GM12878 (cell line): ENCODE measurements around the gene KIRREL3. TPM values are rescaled to one million over a fixed set of nuclear protein-coding genes. Genes with fewer than 3 reads are reported as not detected.

ENCODE experiments used
- ATAC-seq: fragments of 200-7000 bp; cut with Tn5 transposase; 3 replicates; pipeline ENCODE4 v1.9.1; 2020; ENCODE audit warnings: mild to moderate bottlenecking, moderate library complexity
- BruUV-seq: library from RNA; stranded (reverse); fragments of 400-500 nt; replicated peaks from 2 replicates; lab custom pipeline; 2021; lab: Mats Ljungman, UMichigan
- CTCF ChIA-PET: fragments of 300-600 bp; sonication (Branson Sonifier 250); formaldehyde crosslinking; extraction: SDS; loops from one replicate; lab custom pipeline; 2021; ENCODE audit warnings: inconsistent platforms; lab: Yijun Ruan, JAX
- POLR2A ChIA-PET: fragments of 350-600 bp; formaldehyde crosslinking; extraction: SDS; loops from one replicate; lab custom pipeline; 2021; ENCODE audit warnings: inconsistent platforms; lab: Charles Lee
- RAD21 ChIA-PET: fragments of 300-600 bp; sonication (Branson Sonifier 250); formaldehyde crosslinking; loops from one replicate; lab custom pipeline; 2023; ENCODE audit warnings: antibody characterized with exemption; ENCODE audit not compliant: unreplicated experiment; lab: Charles Lee
- SMC1A ChIA-PET: fragments of 300-600 bp; sonication (Branson Sonifier 250); formaldehyde crosslinking; loops from one replicate; lab custom pipeline; 2023; ENCODE audit not compliant: unreplicated experiment, uncharacterized antibody; lab: Charles Lee
- DNase-seq: peaks from one replicate; pipeline ENCODE4 v3.0.0-alpha.2; 2011; ENCODE audit warnings: low read depth, low spot score
- FAIRE-seq: peaks from 3 replicates; lab custom pipeline; 2011; peaks lifted over from hg19 to GRCh38; lab: Jason Lieb, UNC
- H2AFZ ChIP-seq: 2 replicates; pipeline ENCODE4 v1.6.0; 2011; ENCODE audit warnings: low read depth, low read length, control low read depth; ENCODE audit not compliant: control insufficient read depth
- H3K27ac ChIP-seq: 2 replicates; pipeline ENCODE4 v1.5.1; 2011; ENCODE audit warnings: control low read depth; ENCODE audit not compliant: control insufficient read depth, insufficient read depth
- H3K27me3 ChIP-seq, 2 experiments: replicated peaks in 1 of 2; 2 replicates each; pipeline versions ENCODE4 v1.6.0 to v1.6.1; 2011; ENCODE audit warnings: low read length in 1 of 2; ENCODE audit not compliant: control insufficient read depth in 2 of 2, insufficient read depth in 2 of 2
- H3K36me3 ChIP-seq, 2 experiments: 2 replicates each; pipeline ENCODE4 v1.5.1; 2011; ENCODE audit warnings: low read length in 1 of 2; ENCODE audit not compliant: control insufficient read depth in 2 of 2, insufficient read depth in 2 of 2
- H3K4me1 ChIP-seq: 2 replicates; pipeline ENCODE4 v1.6.1; 2011; ENCODE audit warnings: mild to moderate bottlenecking, low read length, moderate library complexity, mixed read lengths; ENCODE audit not compliant: control insufficient read depth, insufficient read depth
- H3K4me2 ChIP-seq: 2 replicates; pipeline ENCODE4 v1.6.0; 2011; ENCODE audit warnings: control low read depth; ENCODE audit not compliant: control insufficient read depth, insufficient read depth
- H3K4me3 ChIP-seq: fragments of 200-600 bp; sonication (generic); 2 replicates; pipeline ENCODE4 v1.5.1; 2016
- H3K79me2 ChIP-seq: 2 replicates; pipeline ENCODE4 v1.6.0; 2011; ENCODE audit warnings: low read length; ENCODE audit not compliant: control insufficient read depth, insufficient read depth
- H3K9ac ChIP-seq: 2 replicates; pipeline ENCODE4 v1.8.0; 2011; ENCODE audit warnings: low read length, control low read depth, mixed read lengths; ENCODE audit not compliant: control insufficient read depth, insufficient read depth
- H3K9me3 ChIP-seq: replicated peaks from 3 replicates; pipeline ENCODE4 v1.5.1; 2011; ENCODE audit warnings: mild to moderate bottlenecking, low read length; ENCODE audit not compliant: control insufficient read depth, insufficient read depth
- H4K20me1 ChIP-seq: 2 replicates; pipeline ENCODE4 v1.6.0; 2011; ENCODE audit not compliant: control insufficient read depth, insufficient read depth
- ATF3 ChIP-seq: IDR thresholded peaks from 2 replicates; pipeline ENCODE4 v1.6.1; 2011; ENCODE audit warnings: low read depth, mild to moderate bottlenecking, low read length, moderate library complexity, borderline replicate concordance; ENCODE audit errors: extremely low read depth
- BRCA1 ChIP-seq: IDR thresholded peaks from 2 replicates; pipeline ENCODE4 v1.6.1; 2011; ENCODE audit warnings: low read depth, low read length, improper control_type of control experiment
- CBFB ChIP-seq: IDR thresholded peaks from 2 replicates; pipeline ENCODE4 v1.6.1; 2016; ENCODE audit warnings: antibody characterized with exemption, low read depth
- CHD2 ChIP-seq: IDR thresholded peaks from 2 replicates; pipeline ENCODE4 v1.6.1; 2011; ENCODE audit warnings: low read depth, low read length, improper control_type of control experiment, borderline replicate concordance
- CHD4 ChIP-seq: fragments of 200-600 bp; sonication (generic); IDR thresholded peaks from 2 replicates; pipeline ENCODE4 v1.6.1; 2016; ENCODE audit warnings: mild to moderate bottlenecking
- DPF2 ChIP-seq: fragments of 450-650 bp; IDR thresholded peaks from 2 replicates; pipeline ENCODE4 v1.6.1; 2017; ENCODE audit warnings: mild to moderate bottlenecking
- ELK1 ChIP-seq: IDR thresholded peaks from 2 replicates; pipeline ENCODE4 v1.6.1; 2012; ENCODE audit warnings: low read depth, low read length, improper control_type of control experiment
- FOXM1 ChIP-seq: IDR thresholded peaks from 2 replicates; pipeline ENCODE4 v1.6.1; 2012; ENCODE audit warnings: low read depth, mild to moderate bottlenecking, inconsistent platforms, low read length, moderate library complexity
- HDAC2 ChIP-seq: fragments of 200-600 bp; sonication (generic); IDR thresholded peaks from 2 replicates; pipeline ENCODE4 v1.6.1; 2017
- IRF5 ChIP-seq: fragments of 450-650 bp; IDR thresholded peaks from 2 replicates; pipeline ENCODE4 v1.6.1; 2017; ENCODE audit warnings: borderline replicate concordance
- KAT2A ChIP-seq: conservative IDR thresholded peaks from 2 replicates; pipeline ENCODE4 v1.6.1; 2011; ENCODE audit warnings: low read depth, low read length; ENCODE audit not compliant: control insufficient read depth
- NFIC ChIP-seq: IDR thresholded peaks from 2 replicates; pipeline ENCODE4 v1.6.1; 2012; ENCODE audit warnings: low read depth, mild to moderate bottlenecking, inconsistent platforms, low read length, moderate library complexity
- NR2C1 ChIP-seq: fragments of 450-650 bp; IDR thresholded peaks from 2 replicates; pipeline ENCODE4 v1.6.1; 2017; ENCODE audit warnings: antibody characterized with exemption, mild to moderate bottlenecking, moderate library complexity
- RCOR1 ChIP-seq: conservative IDR thresholded peaks from 2 replicates; pipeline ENCODE4 v1.6.1; 2012; ENCODE audit warnings: low read depth, low read length, improper control_type of control experiment
- SPI1 ChIP-seq: IDR thresholded peaks from 2 replicates; pipeline ENCODE4 v1.6.1; 2011; ENCODE audit warnings: low read depth, mild to moderate bottlenecking, low read length, moderate library complexity, borderline replicate concordance; ENCODE audit not compliant: insufficient read depth
- SUPT20H ChIP-seq: IDR thresholded peaks from 2 replicates; pipeline ENCODE4 v1.6.1; 2011; ENCODE audit warnings: low read depth, mild to moderate bottlenecking, low read length, moderate library complexity, borderline replicate concordance; ENCODE audit not compliant: control insufficient read depth
- TCF12 ChIP-seq: IDR thresholded peaks from 2 replicates; pipeline ENCODE4 v1.6.1; 2011; ENCODE audit warnings: low read depth, mild to moderate bottlenecking, low read length
- TCF7 ChIP-seq: IDR thresholded peaks from 2 replicates; pipeline ENCODE4 v1.6.1; 2014; ENCODE audit warnings: antibody characterized with exemption, borderline replicate concordance
- USF2 ChIP-seq: IDR thresholded peaks from 2 replicates; pipeline ENCODE4 v1.6.1; 2011; ENCODE audit warnings: low read depth, low read length, improper control_type of control experiment, borderline replicate concordance
- WGBS: methylation state at CpG from one replicate; pipeline ENCODE4 v1.1.6; 2016; ENCODE audit warnings: low lambda C conversion rate; ENCODE audit not compliant: insufficient replicate concordance, insufficient coverage; ENCODE audit errors: missing lambda C conversion rate; 5-methylcytosine and 5-hydroxymethylcytosine counted together
- in situ Hi-C: fragments of 300-500 bp; cut with MboI; formaldehyde crosslinking; loops from 9 replicates; pipeline ENCODE4 v1.14.3; 2018; ENCODE audit warnings: mixed read lengths
- intact Hi-C: fragments of 100-400 bp; cut with micrococcal nuclease; formaldehyde crosslinking; loops from one replicate; pipeline ENCODE4 v1.14.2; 2022; ENCODE audit not compliant: unreplicated experiment
- polyA plus RNA-seq, 11 experiments: library from polyadenylated mRNA; depleted of rRNA in 4 of 11; unstranded in 6 of 11; stranded (reverse) in 5 of 11; fragments of >200 nt; fragmentation: Nextera tagmentation in 4 of 11; fragmentation: Illumina TruSeq in 1 of 11; extraction: Ambion mirVana in 4 of 11; extraction: Trizol in 1 of 11; gene quantifications; 1 replicate in 1 of 11; 2 replicates in 10 of 11; pipeline versions ENCODE4 v1.2.1 to v1.2.3, GENCODE V29; 2011 to 2016; ENCODE audit warnings: inconsistent platforms in 2 of 11, missing spikeins in 2 of 11, low read depth in 1 of 11
- total RNA-seq, 4 experiments: library from RNA; depleted of rRNA in 3 of 4; stranded (reverse); fragments of >200 nt in 3 of 4; fragmentation: Illumina TruSeq in 1 of 4; extraction: Trizol in 1 of 4; gene quantifications; 2 replicates each; pipeline versions ENCODE4 v1.2.1 to v1.2.3, GENCODE V29; 2013 to 2021
- TF ChIP-seq, protein P1 (sequence below): fragments of 450-650 bp; IDR thresholded peaks from 2 replicates; pipeline ENCODE4 v1.6.1; 2017; ENCODE audit warnings: low read depth, mild to moderate bottlenecking, moderate library complexity

The KIRREL3 gene
- total and polyA plus RNA-seq, 10 of the 15 experiments (the other 5 are each of a cell fraction or from before 2014, with no cell fraction given): under 0.01 TPM; not detected in 9

DNA sequence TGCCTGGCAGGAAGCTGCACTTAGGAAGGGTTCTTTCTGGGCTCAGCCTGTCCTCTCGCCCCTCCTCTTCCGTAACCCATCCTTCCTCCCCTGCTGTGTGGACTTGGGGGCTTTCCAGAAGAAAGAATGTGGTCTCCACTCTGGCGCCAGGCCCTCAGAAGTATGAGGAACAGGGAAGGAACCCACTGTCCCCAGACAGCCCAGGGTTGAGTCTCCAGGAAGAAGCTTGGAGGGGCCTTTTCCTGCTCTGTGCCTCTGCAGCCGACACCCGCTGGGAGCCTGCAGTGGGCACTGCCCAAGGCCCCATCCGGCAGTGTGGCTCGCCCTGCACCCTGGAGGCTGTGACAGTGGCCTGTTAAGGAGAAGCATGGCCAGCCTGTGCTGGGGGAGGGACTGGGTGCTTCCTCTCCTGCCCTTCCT lies 532.5 kb downstream of the KIRREL3 start:
- Histone ChIP-seq H3K9ac (no peak overlapping the region), H3K4me1 (peaks cover 20% of the 10 kb centered on the region), H3K9me3 (no peaks in the 10 kb centered on the region; the same call in 2 of the 3 replicates), H3K4me2 (no peak overlapping the region), H3K27ac (no peak overlapping the region), H2AFZ (no peak overlapping the region), H3K27me3 (no peaks in the 10 kb centered on the region; a peak in 2 of 4 replicates), H3K79me2 (no peaks in the 10 kb centered on the region), H4K20me1 (no peaks in the 10 kb centered on the region), H3K36me3 (no peaks in the 10 kb centered on the region), H3K4me3 (no peak overlapping the region)
- 48% methylated on average over 7 of the region's 7 CpGs for WGBS
- ChIA-PET SMC1A (interaction anchor here (0.7 to 0.9 kb wide), 2 partner anchors 10 to 13 kb away, joined by 3 read pairs; no protein-coding TSS in a partner anchor), CTCF (interaction anchor here (0.6 to 6.5 kb wide), 3 partner anchors 14 to 27 kb away, joined by 3 to 76 read pairs (median 3); no protein-coding TSS in a partner anchor), POLR2A (interaction anchor here (0.7 kb wide), 1 partner anchor 153 kb away, joined by 4 read pairs; no protein-coding TSS in a partner anchor), RAD21 (interaction anchor here (2.5 kb wide), 1 partner anchor 12 kb away, joined by 7 read pairs; no protein-coding TSS in a partner anchor)
- TF ChIP-seq, protein P1, sequence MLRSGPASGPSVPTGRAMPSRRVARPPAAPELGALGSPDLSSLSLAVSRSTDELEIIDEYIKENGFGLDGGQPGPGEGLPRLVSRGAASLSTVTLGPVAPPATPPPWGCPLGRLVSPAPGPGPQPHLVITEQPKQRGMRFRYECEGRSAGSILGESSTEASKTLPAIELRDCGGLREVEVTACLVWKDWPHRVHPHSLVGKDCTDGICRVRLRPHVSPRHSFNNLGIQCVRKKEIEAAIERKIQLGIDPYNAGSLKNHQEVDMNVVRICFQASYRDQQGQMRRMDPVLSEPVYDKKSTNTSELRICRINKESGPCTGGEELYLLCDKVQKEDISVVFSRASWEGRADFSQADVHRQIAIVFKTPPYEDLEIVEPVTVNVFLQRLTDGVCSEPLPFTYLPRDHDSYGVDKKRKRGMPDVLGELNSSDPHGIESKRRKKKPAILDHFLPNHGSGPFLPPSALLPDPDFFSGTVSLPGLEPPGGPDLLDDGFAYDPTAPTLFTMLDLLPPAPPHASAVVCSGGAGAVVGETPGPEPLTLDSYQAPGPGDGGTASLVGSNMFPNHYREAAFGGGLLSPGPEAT: no peak
- TF ChIP-seq CBFB (no peak), HDAC2 (no peak), RCOR1 (no peak), NFIC (no peak), TCF7 (no peak), ELK1 (no peak), NR2C1 (no peak), DPF2 (no peak), BRCA1 (no peak), CHD2 (no peak), TCF12 (no peak), FOXM1 (no peak), SPI1 (no peak), SUPT20H (no peak), IRF5 (no peak), ATF3 (no peak), USF2 (no peak), CHD4 (no peak), KAT2A (no peak)
- in situ Hi-C loops (no loop called here), intact Hi-C loops (no loop called here)
- ATAC-seq: no peak
- DNase-seq: no peak
- BruUV-seq: no TSS peak
- FAIRE-seq: no peak
